ENCODE data around the gene SELENOW.
A peak's percentile ranks its signal among the peaks of the same experiment; 100 is the strongest.
"Not testable (repeated sequence)": the region's sequence is repeated elsewhere in the genome, so short reads cannot be mapped to it uniquely, and the experiment has no call there.

The SELENOW gene

GRCh38 chr19:47778049-47778953 is at the start of gene SELENOW:
Gene SELENOW, plus strand, starts transcription at chr19:47778703. Its CDS starts 83 bp downstream, at chr19:47778786.
- DNase-seq (ENCODE audit: low read depth), result peak; percentile 67

- DNase-seq (ENCODE audit: low read depth), result peak; percentile 72
These were observed 49.1 kb upstream of the SELENOW start for GRCh38 chr19:47729468-47729798.

GRCh38 chr19:47729799-47730520 is 48.5 kb upstream of the SELENOW start:
- no peak for DNase-seq (ENCODE audit: low read depth)

GRCh38 chr19:47730521-47730889 is 48.0 kb upstream of the SELENOW start:
- DNase-seq (ENCODE audit: low read depth), result no peak

- DNase-seq (ENCODE audit: low read depth), result no peak
These were observed 47.6 kb upstream of the SELENOW start for GRCh38 chr19:47730910-47731309.

- no peak for DNase-seq (ENCODE audit: low read depth)
These were observed 43.4 kb upstream of the SELENOW start for GRCh38 chr19:47735131-47735530.

- DNase-seq (ENCODE audit: low read depth), result peak; percentile 30
These were observed 37.5 kb upstream of the SELENOW start for GRCh38 chr19:47740866-47741519.

- no peak for DNase-seq (ENCODE audit: low read depth)
These were observed 36.9 kb upstream of the SELENOW start for GRCh38 chr19:47741544-47742140.

- peak; percentile 21 for DNase-seq (ENCODE audit: low read depth)
These were observed 35.9 kb upstream of the SELENOW start for GRCh38 chr19:47742634-47743033.

GRCh38 chr19:47745010-47745901 is 33.2 kb upstream of the SELENOW start, which contains the start of gene NOP53:
Gene NOP53, plus strand, starts transcription at chr19:47745546. Its CDS starts 14 bp downstream, at chr19:47745560.
- peak; percentile 97 for DNase-seq (ENCODE audit: low read depth)

- DNase-seq (ENCODE audit: low read depth), result not testable (repeated sequence)
These were observed 32.4 kb upstream of the SELENOW start for GRCh38 chr19:47746129-47746528.

GRCh38 chr19:47749326-47749725 is 29.2 kb upstream of the SELENOW start:
- no peak for DNase-seq (ENCODE audit: low read depth)

- DNase-seq (ENCODE audit: low read depth), result no peak
These were observed 27.8 kb upstream of the SELENOW start for GRCh38 chr19:47750752-47751151.

- DNase-seq (ENCODE audit: low read depth), result no peak
These were observed 25.9 kb upstream of the SELENOW start for GRCh38 chr19:47752440-47753211.

- no peak for DNase-seq (ENCODE audit: low read depth)
These were observed 24.1 kb upstream of the SELENOW start for GRCh38 chr19:47754206-47755064.

GRCh38 chr19:47755065-47755761 is 23.3 kb upstream of the SELENOW start:
- no peak for DNase-seq (ENCODE audit: low read depth)

GRCh38 chr19:47755762-47756626 is 22.5 kb upstream of the SELENOW start:
- DNase-seq (ENCODE audit: low read depth), result no peak

GRCh38 chr19:47756627-47756929 is 21.9 kb upstream of the SELENOW start:
- no peak for DNase-seq (ENCODE audit: low read depth)

All from fibroblast of gingiva (primary cell).